T follicular helper cell (primary cell): Measurements from ENCODE around the gene ZFTA.
"Not testable (repeated sequence)": the region's sequence is repeated elsewhere in the genome, so short reads cannot be mapped to it uniquely, and the experiment has no call there.

Experiments
- DNase-seq: peaks from one replicate; pipeline ENCODE4 v3.0.0-alpha.2; 2020; ENCODE audit warnings: low read depth
- total RNA-seq, 2 experiments: gene quantifications; one replicate each; lab custom pipeline; 2026; lab: John Stamatoyannopoulos, UW

ZFTA gene
- total RNA-seq, result 9.4 to 11.3 reads per million in 2 experiments

DNA sequence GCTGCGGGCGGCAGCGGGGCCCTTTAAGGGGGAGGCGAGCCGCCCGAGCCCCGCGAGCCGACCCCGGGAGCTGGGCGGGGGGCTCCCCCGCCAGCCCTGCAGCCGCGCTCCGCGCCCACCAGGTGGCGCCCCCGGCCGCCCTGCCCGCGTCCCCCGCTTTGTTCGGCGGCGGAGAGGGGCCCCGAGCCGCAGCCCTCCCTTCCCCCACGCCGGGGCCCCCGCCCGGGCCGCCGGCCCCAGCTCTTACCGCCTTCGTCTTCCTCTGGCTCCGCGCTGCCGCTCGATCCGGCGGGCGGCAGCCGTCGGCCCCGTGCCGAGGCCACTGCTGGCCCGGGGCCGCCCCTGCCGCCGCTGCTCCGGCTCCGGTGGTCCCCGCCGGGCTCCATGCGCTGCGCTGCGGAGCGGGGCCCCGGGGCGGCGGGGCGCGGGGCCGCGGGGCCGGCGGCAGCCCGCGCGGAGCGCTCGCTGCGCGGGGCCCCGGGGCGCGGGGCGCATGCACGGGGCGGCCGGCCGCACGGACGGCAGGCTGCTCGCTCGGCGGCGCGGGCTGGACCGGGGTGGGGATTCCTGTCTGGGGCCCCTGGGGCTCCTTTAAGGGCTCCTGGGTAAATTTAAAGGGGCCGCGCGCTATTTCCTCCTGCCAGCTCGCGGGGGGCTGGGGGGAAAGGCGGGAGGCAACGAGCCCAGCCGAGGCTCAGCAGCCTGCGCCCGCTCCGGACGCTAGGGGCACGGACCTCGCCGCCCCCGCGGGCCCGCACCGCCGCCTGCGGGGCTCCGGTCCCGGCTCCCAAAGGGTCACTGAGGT lies at the start of gene ZFTA:
Gene ZFTA (minus strand): TSS at position 539 of the 805 bp plus-strand sequence. CDS start 153 bp downstream, at position 386.
- peak; percentile 43 for DNase-seq

GRCh38 chr11:63817758-63818498 lies 49.4 kb upstream of the ZFTA start:
- no peak for DNase-seq

DNA sequence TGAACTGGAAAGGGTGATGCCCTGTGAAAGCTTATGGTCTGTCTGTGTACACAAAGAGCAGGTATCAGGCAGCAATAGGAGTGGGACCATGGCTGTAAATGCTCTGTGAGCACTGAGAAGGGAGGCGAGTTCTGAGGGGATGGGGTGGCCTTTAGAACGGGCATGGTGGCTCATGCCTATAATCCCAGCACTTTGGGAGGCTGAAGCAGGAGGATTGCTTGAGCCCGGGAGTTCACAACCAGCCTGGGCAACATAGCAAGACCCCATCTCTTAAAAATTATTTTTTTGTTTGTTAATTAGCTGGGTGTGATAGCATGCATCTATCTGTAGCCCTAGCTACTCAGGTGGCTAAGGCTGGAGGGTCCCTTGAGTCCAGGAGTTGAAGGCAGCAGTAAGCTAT lies 48.2 kb upstream of the ZFTA start:
- DNase-seq, result no peak

DNA sequence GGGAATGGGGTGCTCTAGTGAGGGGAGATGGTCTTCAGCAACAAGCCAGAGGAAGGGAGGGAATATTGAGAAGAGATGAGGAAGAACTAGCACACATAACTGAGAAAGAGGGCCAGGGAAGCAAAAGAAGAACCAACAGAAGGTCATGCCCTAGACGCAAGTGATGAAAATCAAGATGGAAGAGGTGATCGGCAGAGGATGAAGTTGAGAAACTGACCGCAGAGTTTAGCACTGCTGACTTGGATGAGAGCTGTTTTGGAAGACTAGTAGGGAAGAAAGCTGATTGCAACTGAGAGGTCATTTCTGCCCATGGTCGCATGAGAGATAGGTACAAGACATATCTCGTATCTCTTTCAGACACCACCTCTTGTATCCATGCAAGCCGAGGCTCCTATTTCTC lies 47.6 kb upstream of the ZFTA start:
- DNase-seq, result no peak

DNA sequence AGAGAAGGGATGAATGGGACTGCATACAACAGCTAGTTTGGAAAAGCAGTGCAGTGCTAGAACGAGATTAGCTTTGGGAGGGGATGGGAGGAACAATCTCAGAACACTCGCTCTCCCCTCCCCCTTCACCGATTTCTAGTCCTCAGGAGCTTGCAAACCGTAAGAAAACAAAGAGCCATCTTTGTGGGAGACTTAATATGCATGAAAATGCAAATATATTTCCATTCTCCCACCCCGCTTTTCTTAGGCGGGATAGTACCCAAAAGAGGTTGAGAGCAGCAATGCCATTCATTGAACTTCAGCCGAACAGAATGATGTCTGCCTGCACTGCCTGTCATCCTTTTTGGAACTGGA lies 45.8 kb upstream of the ZFTA start:
- no peak for DNase-seq

GRCh38 chr11:63813563-63814382 lies 45.2 kb upstream of the ZFTA start:
- DNase-seq, result peak; percentile 5

- DNase-seq, result peak; percentile 45
Measured at GRCh38 chr11:63813035-63813562, 44.5 kb upstream of the ZFTA start, which contains the start of gene SPINDOC. Gene SPINDOC (plus strand): TSS chr11:63813456. CDS start chr11:63813687, 231 bp downstream.

GRCh38 chr11:63811522-63811921 lies 42.9 kb upstream of the ZFTA start:
- no peak for DNase-seq

DNA sequence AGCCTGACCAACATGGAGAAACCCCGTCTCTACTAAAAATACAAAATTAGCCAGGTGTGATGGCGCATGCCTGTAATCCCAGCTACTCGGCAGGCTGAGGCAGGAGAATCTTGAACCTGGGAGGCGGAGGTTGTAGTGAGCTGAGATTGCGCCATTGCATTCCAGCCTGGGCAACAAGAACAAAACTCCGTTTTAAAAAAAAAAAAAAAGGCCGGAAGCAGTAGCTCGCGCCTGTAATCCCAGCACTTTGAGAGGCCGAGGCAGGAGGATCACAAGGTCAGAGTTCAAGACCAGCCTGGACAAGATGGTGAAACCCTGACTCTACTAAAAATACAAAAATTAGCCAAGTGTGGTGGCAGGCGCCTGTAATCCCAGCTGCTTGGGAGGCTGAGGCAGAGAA lies 41.8 kb upstream of the ZFTA start:
- DNase-seq, result not testable (repeated sequence)

GRCh38 chr11:63805844-63806415 lies 37.4 kb upstream of the ZFTA start:
- DNase-seq, result no peak

- DNase-seq, result no peak
Measured at GRCh38 chr11:63804259-63804658, 35.7 kb upstream of the ZFTA start.

GRCh38 chr11:63802637-63803414 lies 34.3 kb upstream of the ZFTA start:
- no peak for DNase-seq

- no peak for DNase-seq
Measured at GRCh38 chr11:63800921-63801320, 32.3 kb upstream of the ZFTA start.

DNA sequence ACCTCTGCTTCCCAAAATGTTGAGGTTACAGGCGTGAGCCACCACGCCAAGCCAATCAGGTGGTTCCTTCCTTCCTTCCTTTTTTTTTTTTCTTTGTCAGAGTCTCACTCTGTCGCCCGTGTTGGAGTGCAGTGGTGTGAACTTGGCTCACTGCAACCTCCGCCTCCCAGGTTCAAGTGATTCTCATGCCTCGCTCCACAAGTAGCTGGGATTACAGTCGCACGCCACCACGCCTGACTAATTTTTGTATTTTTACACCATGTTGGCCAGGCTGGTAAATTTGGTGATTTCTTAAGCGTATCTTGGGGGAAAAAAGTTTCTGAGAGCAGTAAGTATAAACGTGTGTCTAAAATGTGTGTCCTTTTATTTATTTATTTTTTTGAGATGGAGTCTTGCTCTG lies 26.5 kb upstream of the ZFTA start:
- no peak for DNase-seq

- DNase-seq, result no peak
Measured at GRCh38 chr11:63793161-63793560, 24.6 kb upstream of the ZFTA start.

GRCh38 chr11:63791495-63792167 lies 23.1 kb upstream of the ZFTA start:
- no peak for DNase-seq

- no peak for DNase-seq
Measured at GRCh38 chr11:63785823-63786222, 17.2 kb upstream of the ZFTA start.

DNA sequence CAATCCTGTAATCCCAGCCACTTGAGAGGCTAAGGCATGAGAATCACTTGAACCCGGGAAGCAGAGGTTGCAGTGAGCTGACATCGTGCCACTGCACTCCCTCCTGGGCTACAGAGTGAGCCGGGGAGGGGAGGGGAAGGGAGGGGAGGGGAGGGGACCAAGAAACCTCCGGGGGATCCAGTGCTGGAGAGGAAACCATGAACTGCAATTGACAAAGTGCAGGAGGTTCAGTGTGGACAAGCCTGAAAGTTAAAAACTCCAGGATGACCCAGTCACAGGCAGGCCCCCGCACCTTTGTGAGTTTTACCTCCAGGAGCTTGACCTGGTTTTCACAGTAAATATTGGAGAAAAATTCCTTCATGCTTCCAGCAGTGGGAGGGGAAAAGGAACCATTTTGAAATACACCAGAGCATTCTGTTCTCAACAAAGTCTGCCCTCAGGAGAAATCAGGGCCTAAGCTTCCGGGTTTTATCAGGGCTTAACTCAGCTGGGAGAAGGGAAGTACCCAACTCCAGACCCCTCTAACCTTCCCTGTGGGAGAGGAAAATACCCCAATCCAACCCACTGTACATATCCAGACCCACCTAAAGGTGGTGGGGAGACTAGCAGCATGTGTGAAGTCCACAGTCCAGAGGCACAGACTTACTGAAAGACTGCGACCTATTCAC lies 15.5 kb upstream of the ZFTA start:
- no peak for DNase-seq

GRCh38 chr11:63782749-63783148 lies 14.2 kb upstream of the ZFTA start:
- no peak for DNase-seq

- no peak for DNase-seq
Measured at GRCh38 chr11:63779039-63779438, 10.5 kb upstream of the ZFTA start.
